Rectal smooth muscle tissue (tissue), 1 donor: ENCODE results near the gene CD209.

ENCODE experiments used
- H3K27ac ChIP-seq: one replicate; pipeline ENCODE4 v1.7.0; 2013; ENCODE audit warnings: low read depth, low read length, inconsistent platforms
- H3K27me3 ChIP-seq: one replicate; pipeline ENCODE4 v1.7.0; 2013; ENCODE audit warnings: low read length; ENCODE audit not compliant: control insufficient read depth, insufficient read depth
- H3K36me3 ChIP-seq: one replicate; pipeline ENCODE4 v1.7.0; 2013; ENCODE audit warnings: low read length; ENCODE audit not compliant: control insufficient read depth, insufficient read depth
- H3K4me1 ChIP-seq: one replicate; pipeline ENCODE4 v1.7.0; 2013; ENCODE audit warnings: low read length; ENCODE audit not compliant: control insufficient read depth, insufficient read depth
- H3K4me3 ChIP-seq: one replicate; pipeline ENCODE4 v1.7.0; 2013; ENCODE audit warnings: low read length
- H3K9ac ChIP-seq: one replicate; pipeline ENCODE4 v1.7.0; 2013; ENCODE audit warnings: low read length

CD209 gene

GRCh38 chr19:7706188-7706954 is 41.0 kb downstream of the CD209 start:
- Histone ChIP-seq H3K27ac (no peak overlapping the region), H3K9ac (no peak overlapping the region), H3K4me1 (no peaks in the 10 kb centered on the region), H3K27me3 (no peaks in the 10 kb centered on the region), H3K4me3 (no peak overlapping the region), H3K36me3 (no peaks in the 10 kb centered on the region)

- no peak overlapping the region for H3K4me3 ChIP-seq
- H3K36me3 ChIP-seq = no peaks in the 10 kb centered on the region
- H3K9ac ChIP-seq = no peak overlapping the region
- no peaks in the 10 kb centered on the region for H3K27me3 ChIP-seq
- no peak overlapping the region for H3K27ac ChIP-seq
- no peaks in the 10 kb centered on the region for H3K4me1 ChIP-seq
Observed at GRCh38 chr19:7705387-7706187, 41.7 kb downstream of the CD209 start.

- H3K27ac ChIP-seq = no peak overlapping the region
- H3K4me3 ChIP-seq = no peak overlapping the region
- H3K9ac ChIP-seq = no peak overlapping the region
- no peaks in the 10 kb centered on the region for H3K36me3 ChIP-seq
- no peaks in the 10 kb centered on the region for H3K4me1 ChIP-seq
- H3K27me3 ChIP-seq = no peaks in the 10 kb centered on the region
Observed at GRCh38 chr19:7704280-7705060, 42.9 kb downstream of the CD209 start.

DNA sequence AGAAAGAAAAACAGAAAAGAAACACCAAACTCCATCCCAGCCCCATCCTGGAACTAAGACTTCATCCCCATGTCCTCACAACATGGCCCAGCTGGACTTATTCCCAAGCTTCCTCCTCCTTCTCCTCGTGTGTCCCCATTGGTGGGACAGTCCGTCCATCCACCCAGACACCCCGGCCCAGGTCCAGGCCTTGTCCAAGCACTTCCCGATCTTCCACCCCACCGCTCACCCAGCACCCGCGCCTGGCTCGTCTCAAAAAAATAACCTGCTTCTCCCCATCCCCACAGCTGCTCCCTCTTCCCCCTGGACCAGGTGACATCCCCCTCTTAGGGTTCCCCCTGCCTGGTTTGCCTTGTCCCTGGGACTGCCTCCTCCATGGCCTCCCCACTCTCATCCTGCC is 44.0 kb downstream of the CD209 start:
- no peaks in the 10 kb centered on the region for H3K36me3 ChIP-seq

DNA sequence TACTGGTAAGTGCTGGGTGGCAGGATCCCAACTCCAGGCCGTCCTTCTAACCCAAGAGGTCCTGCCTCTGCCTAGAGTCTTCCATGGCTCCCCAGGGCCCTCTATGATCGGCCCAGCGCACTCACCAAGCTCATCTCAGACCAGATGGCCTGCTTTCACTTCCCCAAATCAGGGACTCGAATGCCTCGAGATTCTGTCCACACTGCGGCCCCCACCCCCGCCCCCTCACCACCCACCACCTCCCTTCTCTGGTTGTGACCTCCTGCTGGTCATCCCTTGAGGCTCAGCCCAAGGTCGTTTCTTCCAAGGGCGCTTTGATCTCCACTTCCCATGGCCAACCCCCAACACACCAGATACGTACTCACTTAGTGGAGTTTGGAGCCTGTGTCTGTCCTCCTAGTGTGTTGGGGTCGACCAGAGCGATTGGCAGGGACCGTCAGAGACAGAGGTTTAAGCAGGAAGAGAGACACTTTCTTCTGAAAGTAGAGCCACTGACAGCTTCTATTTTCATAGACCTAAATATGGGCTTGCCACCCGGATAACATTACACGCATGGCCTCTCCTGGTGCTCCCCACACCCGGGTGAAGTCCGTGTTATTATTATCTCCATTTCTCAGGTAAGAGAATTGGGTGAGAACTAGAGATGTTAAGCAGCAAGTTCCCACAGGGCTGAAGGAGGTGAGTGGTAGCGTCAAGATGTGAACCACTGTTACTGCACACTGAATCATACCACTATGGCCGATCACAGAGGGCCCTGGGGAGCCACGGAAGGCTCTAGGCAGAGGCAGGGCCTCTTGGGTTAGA is 45.5 kb downstream of the CD209 start, which contains the start of gene FCER2:
Gene FCER2, minus strand, starts transcription at position 478 of the 804 bp plus-strand sequence. CDS start 2,371 bp downstream, outside the sequence.
- Histone ChIP-seq H3K9ac (no peak within 1 kb of the TSS), H3K27me3 (peaks cover 6% of the 10 kb centered on the region), H3K4me1 (no peaks in the 10 kb centered on the region), H3K36me3 (no peaks in the 10 kb centered on the region), H3K4me3 (no peak within 1 kb of the TSS), H3K27ac (no peak within 1 kb of the TSS)

More for the DNA sequence above, 44.0 kb downstream of the CD209 start:
- H3K4me3 ChIP-seq = no peak overlapping the region
- no peak overlapping the region for H3K9ac ChIP-seq
- no peak overlapping the region for H3K27ac ChIP-seq
- no peaks in the 10 kb centered on the region for H3K27me3 ChIP-seq
- H3K4me1 ChIP-seq = no peaks in the 10 kb centered on the region

DNA sequence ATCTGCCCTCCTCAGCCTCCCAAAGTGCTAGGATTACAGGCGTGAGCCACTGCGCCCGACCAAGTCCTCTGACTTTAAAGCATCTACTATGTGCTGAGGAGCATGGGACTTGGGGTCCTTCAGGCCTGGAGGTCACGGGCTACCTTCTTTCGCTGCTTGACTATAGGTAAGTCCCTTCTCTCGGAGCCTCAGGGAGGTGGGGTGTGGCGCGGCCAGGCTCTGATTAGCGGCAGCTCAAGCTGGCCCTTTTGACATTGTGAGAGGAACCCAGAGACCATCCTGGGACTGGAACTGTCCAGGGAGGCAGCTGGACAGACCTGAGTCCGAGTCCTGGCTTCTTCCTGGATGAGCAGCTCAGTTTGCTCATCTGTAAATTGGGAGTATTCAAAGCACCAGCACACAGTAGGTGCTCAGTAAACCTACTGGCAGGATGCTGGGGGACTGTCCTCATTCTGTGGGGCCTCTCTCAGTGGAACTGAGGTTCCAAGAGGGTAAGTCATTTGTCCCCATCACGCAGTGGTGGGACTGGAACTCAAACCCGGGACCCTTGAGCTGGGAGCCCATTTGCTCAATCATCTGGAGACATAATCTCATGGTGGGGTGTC is 46.2 kb downstream of the CD209 start:
- Histone ChIP-seq H3K4me3 (no peak overlapping the region), H3K36me3 (no peaks in the 10 kb centered on the region), H3K27me3 (peaks cover 6% of the 10 kb centered on the region), H3K4me1 (no peaks in the 10 kb centered on the region), H3K27ac (no peak overlapping the region), H3K9ac (no peak overlapping the region)

- Histone ChIP-seq H3K27ac (no peak overlapping the region), H3K4me1 (no peaks in the 10 kb centered on the region), H3K27me3 (peaks cover 6% of the 10 kb centered on the region), H3K9ac (no peak overlapping the region), H3K4me3 (no peak overlapping the region), H3K36me3 (no peaks in the 10 kb centered on the region)
Observed at GRCh38 chr19:7699417-7700401, 47.6 kb downstream of the CD209 start.

DNA sequence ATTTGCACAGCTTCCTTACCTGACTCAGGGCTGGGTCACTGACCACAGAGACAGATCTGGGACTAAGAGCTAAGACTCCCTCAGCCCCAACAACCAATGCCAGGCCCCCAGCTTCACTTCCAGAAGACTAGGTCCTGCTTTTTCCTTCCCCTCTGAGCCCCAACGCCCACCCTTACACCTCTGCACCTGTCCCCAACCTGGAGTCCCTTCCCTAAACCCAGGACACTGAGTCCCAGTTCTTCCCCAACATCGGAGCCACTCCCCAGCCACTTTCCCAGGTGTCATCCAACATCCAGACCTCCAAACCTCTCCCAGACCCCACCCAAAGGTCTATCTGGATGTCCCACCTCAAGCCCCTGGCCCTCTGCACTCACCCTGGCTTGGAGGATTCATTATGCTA is 48.3 kb downstream of the CD209 start:
- Histone ChIP-seq H3K4me1 (no peaks in the 10 kb centered on the region), H3K36me3 (no peaks in the 10 kb centered on the region), H3K9ac (no peak overlapping the region), H3K27me3 (peaks cover 6% of the 10 kb centered on the region), H3K4me3 (no peak overlapping the region), H3K27ac (no peak overlapping the region)

DNA sequence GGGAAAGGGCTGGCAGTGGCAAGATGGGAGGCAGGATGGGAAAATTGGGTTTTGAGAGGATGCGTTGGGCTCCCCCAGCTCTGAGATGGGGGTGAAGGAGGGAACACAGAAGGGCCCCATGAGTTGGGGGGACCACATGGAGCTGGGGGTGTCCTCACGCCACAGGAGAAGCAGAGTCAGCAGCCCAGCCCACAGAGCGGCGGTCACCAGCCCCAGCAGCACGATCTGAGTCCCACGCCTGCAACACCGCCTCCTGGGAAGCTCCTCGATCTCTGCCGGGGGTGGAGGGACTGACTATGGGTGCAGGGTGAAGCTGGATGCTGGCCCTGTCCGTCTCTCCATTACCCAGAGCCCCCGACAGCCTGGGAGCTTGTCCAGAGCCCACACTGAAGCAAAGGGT is 48.8 kb downstream of the CD209 start:
- Histone ChIP-seq H3K4me3 (no peak overlapping the region), H3K4me1 (no peaks in the 10 kb centered on the region), H3K9ac (no peak overlapping the region), H3K36me3 (no peaks in the 10 kb centered on the region), H3K27me3 (peaks cover 6% of the 10 kb centered on the region), H3K27ac (no peak overlapping the region)

GRCh38 chr19:7697721-7698287 is 49.5 kb downstream of the CD209 start:
- Histone ChIP-seq H3K36me3 (no peaks in the 10 kb centered on the region), H3K27me3 (peaks cover 6% of the 10 kb centered on the region), H3K9ac (no peak overlapping the region), H3K4me1 (no peaks in the 10 kb centered on the region), H3K27ac (no peak overlapping the region), H3K4me3 (no peak overlapping the region)
